ENCODE data around the gene FOXA1.
"Not testable (repeated sequence)": the region's sequence is repeated elsewhere in the genome, so short reads cannot be mapped to it uniquely, and the experiment has no call there.

The FOXA1 gene

DNA sequence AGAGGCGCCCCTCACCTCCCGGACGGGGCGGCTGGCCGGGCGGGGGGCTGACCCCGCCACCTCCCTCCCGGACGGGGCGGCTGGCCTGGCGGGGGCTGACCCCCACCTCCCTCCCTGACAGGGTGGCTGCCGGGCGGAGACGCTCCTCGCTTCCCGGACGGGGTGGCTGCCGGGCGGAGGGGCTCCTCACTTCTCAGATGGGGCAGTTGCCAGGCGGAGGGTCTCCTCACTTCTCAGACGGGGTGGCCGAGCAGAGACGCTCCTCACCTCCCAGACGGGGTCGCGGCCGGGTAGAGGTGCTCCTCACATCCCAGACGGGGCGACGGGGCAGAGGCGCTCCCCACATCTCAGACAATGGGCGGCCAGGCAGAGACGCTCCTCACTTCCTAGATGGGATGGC, 39.5 kb downstream of the FOXA1 start:
- not testable (repeated sequence) for DNase-seq (ENCODE audit: low spot score)

DNA sequence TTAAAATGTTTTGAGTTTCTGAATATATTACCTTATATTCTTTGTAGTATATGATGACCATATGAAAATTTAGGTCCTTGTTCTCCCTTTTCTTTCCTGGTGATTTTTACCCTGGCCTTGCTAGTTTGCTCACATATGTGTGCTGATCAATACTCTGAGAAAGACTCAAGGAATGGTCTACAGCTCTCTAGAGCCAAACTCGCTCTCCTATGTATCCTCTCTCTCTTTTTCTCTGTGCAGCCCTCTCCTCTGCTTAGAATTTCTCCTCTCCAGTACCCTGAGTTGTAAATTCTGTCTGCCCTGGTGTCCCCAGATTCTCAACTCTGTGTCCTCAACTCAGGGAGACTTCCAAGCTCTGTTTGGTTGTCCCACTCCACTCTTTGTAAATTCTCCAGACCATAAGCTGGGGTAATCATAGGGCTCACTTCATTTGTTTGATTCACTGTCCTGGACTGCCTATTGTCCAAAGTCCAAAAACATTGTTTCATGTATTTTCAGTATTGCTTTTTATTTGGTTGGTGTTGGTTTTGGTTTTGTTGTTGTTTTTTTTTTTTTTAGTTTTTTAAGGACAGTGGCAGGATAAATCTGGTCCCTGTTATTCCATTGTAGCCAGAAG, 41.0 kb downstream of the FOXA1 start:
- DNase-seq (ENCODE audit: low spot score): no peak

DNA sequence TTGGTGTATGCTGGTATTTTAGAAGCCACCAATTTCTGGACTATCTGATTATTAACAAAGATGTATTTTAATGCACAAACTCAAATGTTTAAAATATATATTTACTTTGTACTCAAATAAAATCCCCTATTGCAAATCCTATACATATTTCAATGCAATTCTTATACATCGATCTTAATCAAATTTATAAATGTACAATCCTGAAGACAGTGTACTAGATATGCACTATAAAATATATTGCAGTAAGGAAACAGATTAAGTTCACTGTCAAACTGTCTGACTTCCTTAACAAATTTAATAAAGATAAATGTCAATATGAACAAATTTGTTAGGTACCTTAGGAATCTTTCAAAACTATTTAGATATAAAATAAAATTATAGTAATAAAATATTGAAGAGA, 43.9 kb downstream of the FOXA1 start:
- no peak for DNase-seq (ENCODE audit: low spot score)

DNA sequence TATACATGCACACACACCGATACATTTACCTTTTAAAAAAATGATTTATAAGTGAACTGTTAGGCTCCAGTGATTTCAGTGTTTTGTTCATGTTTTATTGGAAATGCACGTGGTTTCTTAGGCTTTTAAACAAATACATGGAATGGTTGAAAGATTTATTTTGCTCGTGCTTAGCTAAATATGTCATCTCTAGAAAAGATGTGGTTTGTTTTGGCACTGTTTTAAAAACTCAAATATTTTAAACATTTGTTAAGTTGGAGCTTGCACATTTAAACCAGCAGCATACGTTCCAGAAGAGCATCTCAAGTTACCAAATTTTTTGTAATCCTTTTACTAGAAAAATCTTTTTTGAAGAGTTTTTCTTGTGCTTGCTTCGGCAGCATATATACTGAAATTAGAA, 44.5 kb downstream of the FOXA1 start:
- DNase-seq (ENCODE audit: low spot score): no peak

DNA sequence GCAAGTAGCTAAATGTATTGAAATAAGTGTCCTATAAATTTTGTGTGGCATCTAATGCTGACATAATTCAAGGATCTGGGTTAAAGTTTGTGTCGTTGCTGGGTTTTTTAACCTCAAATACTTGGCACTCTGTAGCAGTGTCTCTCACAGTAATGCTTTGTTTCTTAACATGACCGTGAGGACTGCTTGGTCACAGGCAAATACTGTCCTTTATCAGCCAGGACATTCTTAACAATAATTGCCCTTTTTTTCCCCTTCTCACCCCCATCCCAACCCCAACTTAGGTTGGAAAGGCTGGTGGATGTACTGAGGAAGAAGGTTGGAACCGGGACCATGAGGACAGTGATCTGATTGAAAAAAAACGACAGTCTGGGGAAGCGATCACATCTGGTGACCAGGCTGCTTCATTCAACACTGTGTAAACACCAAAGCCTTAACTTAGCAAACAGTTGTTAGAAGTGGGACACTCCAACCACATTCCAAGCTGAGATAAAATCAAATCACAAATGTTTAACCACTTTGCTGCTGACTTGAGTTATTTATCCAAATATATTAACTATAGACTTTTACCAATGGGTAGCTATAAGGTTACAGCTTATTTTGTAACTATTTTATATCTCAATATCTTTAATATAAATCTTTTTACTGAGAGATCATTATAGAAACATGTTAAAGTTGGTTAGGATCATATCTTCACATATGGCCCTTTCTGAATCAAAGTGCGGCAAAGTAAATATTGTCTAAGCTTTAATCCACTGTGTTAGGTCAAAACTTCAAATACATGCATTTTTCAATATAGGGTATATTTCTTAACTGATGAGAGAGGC, 48.2 kb downstream of the FOXA1 start:
- no peak for DNase-seq (ENCODE audit: low spot score)

DNA sequence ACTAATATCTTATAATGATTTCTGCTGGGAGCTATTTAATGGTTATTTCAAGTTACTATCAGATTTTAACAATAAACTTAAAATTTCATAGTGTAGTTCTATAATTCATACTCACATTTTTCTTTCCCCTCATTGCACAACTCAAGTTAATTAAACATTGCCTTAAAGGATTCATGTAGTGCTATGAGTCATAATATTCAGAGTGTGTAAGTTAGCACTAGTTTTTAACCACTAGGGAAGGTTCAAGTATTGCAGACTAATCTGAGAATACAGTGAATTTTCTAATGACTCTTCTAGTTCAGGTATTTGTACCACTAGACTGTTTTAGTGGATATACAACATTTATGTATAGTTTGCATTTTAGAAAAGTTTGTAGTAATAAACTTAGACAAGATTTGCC, 49.9 kb downstream of the FOXA1 start:
- no peak for DNase-seq (ENCODE audit: low spot score)

DNA sequence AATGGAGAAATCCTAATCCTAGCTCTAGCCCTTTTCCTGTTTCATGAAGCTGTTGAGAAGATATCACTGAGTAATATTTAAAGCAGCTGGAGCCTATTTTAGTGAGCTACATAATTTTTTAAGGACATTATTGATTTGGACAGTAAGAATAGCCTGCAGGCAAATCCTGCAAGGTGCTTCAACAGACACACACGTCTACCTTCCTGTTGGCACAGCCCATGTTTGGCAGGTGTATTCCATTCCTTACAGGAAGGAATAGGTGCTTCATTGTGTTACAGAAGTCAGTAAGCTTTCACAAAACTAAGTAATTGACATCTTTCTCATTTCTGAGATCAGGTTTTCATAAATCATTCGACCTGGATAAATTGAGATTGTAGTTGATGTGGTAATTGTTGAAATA, 50.6 kb downstream of the FOXA1 start:
- no peak for DNase-seq (ENCODE audit: low spot score)

DNA sequence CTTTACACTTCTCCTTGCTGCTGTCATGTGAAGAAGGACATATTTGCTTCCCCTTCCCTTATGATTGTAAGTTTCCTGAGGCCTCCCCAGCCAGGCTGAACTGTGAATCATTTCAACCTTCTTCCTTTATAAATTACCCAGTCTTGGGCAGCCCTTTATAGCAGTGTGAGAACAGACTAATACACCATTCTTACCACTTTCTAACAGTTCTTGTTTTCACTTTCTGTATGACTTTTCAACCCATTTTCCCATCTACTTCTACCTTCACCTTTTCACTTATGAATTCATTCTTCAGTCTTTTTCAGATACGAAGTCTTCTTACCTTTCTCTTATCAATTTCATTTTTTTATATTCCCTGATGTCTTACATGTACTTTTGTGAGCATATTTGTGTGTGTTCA, 55.1 kb downstream of the FOXA1 start:
- no peak for DNase-seq (ENCODE audit: low spot score)

All from D341Med (cell line).